Measurements from ENCODE around the gene RAB8B. TPM values are rescaled to one million over a fixed set of nuclear protein-coding genes. Genes with fewer than 3 reads are reported as not detected.

RAB8B gene
- total RNA-seq, 1 experiment from 2014 or later, result 33.8 TPM

DNA sequence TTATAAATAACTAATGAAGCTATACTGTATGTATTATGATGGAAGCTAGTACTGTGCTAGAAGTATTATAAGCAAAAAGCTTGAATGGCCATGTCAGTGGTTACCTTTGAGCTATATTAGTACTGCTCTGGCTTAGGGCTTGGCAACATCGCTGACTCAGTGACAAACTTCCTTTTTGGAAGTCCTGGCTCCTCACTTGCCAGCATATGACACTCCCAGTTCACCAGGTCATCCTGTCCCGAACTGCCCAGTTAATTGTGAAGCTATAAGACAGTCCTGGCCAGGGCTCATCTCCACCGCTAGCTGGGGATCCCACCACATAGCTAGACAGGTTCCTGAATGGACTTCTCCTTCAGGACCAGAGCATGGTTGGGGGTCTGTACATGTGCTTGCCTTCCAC is 31.9 kb downstream of the RAB8B start:
- Histone ChIP-seq H3K18ac (ENCODE audit: insufficient read length, low read depth, low read length) (no peak overlapping the region), H2BK20ac (ENCODE audit: low read depth, low read length, poor library complexity, severe bottlenecking) (no peak overlapping the region), H3K23ac (ENCODE audit: insufficient read length, low read depth, low read length) (no peak overlapping the region), H3K56ac (ENCODE audit: insufficient read length, low read depth, low read length) (no peak overlapping the region), H4K20me1 (ENCODE audit: control insufficient read depth, insufficient read depth, insufficient read length) (no peaks in the 10 kb centered on the region), H4K91ac (ENCODE audit: insufficient read length, low read depth, low read length) (no peak overlapping the region), H3K4me1 (ENCODE audit: insufficient read depth, low read length) (no peaks in the 10 kb centered on the region; the same call in 1 of the 2 replicates), H3K4me2 (ENCODE audit: insufficient read depth, insufficient read length, low read length) (no peak overlapping the region), H3T11ph (ENCODE audit: low read length) (no peak overlapping the region), H3K79me2 (ENCODE audit: insufficient read depth, low read length) (no peaks in the 10 kb centered on the region), H3K9ac (ENCODE audit: extremely low read depth, insufficient read length, low read length) (no peak overlapping the region), H2AFZ (ENCODE audit: low read length) (no peak overlapping the region), H2BK15ac (ENCODE audit: low read depth, low read length) (no peak overlapping the region), H4K5ac (ENCODE audit: insufficient read length, low read depth, low read length) (no peak overlapping the region), H3K4ac (ENCODE audit: low read depth, low read length) (no peak overlapping the region), H3K27me3 (ENCODE audit: insufficient read depth, low read length) (no peaks in the 10 kb centered on the region), H3K23me2 (ENCODE audit: insufficient read length, low read depth, low read length, poor library complexity, severe bottlenecking) (no peaks in the 10 kb centered on the region), H3K27ac (ENCODE audit: insufficient read length, low read depth, low read length) (no peak overlapping the region), H3K9me3 (ENCODE audit: control insufficient read depth, low read depth, low read length) (no peaks in the 10 kb centered on the region), H2AK5ac (ENCODE audit: insufficient read length, low read length) (no peak overlapping the region), H2BK12ac (ENCODE audit: insufficient read length, low read depth, low read length) (no peak overlapping the region), H3K14ac (ENCODE audit: insufficient read depth, low read length) (no peak overlapping the region), H3K79me1 (ENCODE audit: insufficient read depth, low read depth, low read length, poor library complexity, severe bottlenecking) (no peaks in the 10 kb centered on the region), H4K8ac (replicated peaks; ENCODE audit: insufficient read length, low read depth, low read length) (no peak overlapping the region), H2BK120ac (ENCODE audit: low read depth, low read length, poor library complexity, severe bottlenecking) (no peak overlapping the region), H2BK5ac (ENCODE audit: insufficient read length, low read length) (no peak overlapping the region)
- TF ChIP-seq, protein P1, sequence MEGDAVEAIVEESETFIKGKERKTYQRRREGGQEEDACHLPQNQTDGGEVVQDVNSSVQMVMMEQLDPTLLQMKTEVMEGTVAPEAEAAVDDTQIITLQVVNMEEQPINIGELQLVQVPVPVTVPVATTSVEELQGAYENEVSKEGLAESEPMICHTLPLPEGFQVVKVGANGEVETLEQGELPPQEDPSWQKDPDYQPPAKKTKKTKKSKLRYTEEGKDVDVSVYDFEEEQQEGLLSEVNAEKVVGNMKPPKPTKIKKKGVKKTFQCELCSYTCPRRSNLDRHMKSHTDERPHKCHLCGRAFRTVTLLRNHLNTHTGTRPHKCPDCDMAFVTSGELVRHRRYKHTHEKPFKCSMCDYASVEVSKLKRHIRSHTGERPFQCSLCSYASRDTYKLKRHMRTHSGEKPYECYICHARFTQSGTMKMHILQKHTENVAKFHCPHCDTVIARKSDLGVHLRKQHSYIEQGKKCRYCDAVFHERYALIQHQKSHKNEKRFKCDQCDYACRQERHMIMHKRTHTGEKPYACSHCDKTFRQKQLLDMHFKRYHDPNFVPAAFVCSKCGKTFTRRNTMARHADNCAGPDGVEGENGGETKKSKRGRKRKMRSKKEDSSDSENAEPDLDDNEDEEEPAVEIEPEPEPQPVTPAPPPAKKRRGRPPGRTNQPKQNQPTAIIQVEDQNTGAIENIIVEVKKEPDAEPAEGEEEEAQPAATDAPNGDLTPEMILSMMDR (conservative IDR thresholded peaks at IDR 0.05), result no peak
- WGBS (ENCODE audit: extremely low coverage, insufficient read length, low lambda C conversion rate), result no CpG with 5 or more reads among the region's 3 CpGs
- Mint-ChIP-seq H3K4me3 (no peak overlapping the region), H3K4me1 (peaks cover 16 to 17% of the 10 kb centered on the region in 2 experiments), H3K27ac (no peak overlapping the region), H3K27me3 (ENCODE audit: low read depth) (no peaks in the 10 kb centered on the region), H3K36me3 (ENCODE audit: insufficient read depth in 1 of 3, low read depth in 3 of 3) (no peaks in the 10 kb centered on the region), H3K9me3 (no peaks in the 10 kb centered on the region)
- DNase-seq, result no peak

Measured in H9 (cell line).